Activated CD4-positive, alpha-beta T cell treated with anti-CD3 and anti-CD28 coated beads, Interleukin-2, Interleukin-6, amounts not matched to agents 100 ng/mL and 50 ng/mL, durations not matched to agents 16 hours and 8 hours (primary cell): Measurements from ENCODE around the gene NRTN.
"Not testable (repeated sequence)": the region's sequence is repeated elsewhere in the genome, so short reads cannot be mapped to it uniquely, and the experiment has no call there.

ENCODE experiments used
- DNase-seq: peaks from one replicate; pipeline ENCODE4 v3.0.0-alpha.2; 2020

NRTN gene

GRCh38 chr19:5839065-5840017, 34.5 kb downstream of the NRTN start, which contains the start of gene FUT6:
FUT6 (minus strand) TSS chr19:5839702; CDS start chr19:5832567, 7,135 bp downstream.
- DNase-seq = no peak

DNA sequence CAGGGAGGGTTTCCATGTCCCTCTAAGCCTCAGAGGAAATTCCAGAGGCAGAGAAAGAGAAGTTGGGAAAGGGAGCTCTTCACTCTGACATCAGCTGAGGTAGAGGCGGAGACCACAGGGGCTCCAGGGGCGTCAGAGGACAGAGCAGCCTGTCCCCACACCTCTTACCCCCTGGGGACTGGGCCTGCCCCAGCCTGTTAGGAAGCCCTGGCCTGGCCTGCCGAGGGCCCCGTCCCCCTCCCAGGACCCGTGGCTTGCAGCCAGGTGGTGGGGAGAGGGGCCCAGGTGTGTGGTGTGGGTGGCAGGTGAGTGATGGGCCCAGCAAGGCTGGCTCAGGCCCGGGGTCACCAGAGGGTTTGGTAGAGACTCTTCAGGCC, 36.9 kb downstream of the NRTN start:
- not testable (repeated sequence) for DNase-seq

DNA sequence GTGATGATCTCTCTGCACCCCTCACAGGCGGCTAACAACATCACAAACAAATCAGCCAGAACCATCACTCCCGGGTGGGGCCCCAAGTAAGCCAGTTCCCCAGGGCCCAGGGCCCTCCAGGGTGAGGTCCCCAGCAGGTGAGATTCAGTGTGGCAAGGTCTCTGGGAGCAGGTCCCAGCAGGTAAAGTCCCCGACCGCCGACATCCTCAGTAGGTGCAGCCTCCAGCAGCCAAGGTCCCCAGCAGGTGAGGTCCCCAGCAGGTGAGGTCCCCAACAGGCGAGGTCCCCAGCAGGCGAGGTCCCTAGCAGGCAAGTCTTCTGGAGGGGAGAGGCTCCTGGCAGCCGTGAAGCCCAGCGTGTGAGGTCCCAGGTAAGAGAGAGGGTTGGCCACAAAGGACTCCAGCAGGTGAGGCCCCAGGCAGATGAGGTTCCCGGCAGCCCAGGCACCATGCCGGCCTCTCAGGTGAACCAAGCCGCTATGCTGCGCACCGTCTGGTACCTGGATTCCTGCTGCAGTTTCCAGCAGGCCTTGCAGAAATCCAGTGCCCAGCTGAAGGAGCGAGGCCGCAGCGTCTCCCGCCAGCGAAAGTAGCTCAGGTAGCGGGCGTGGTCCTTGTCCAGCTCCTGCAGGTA, 38.5 kb downstream of the NRTN start:
- DNase-seq = no peak

- no peak for DNase-seq
Observed at GRCh38 chr19:5844456-5845433, 39.9 kb downstream of the NRTN start.

- not testable (repeated sequence) for DNase-seq
Observed at GRCh38 chr19:5847846-5848245, 43.0 kb downstream of the NRTN start.

- DNase-seq = not testable (repeated sequence)
Observed at GRCh38 chr19:5848621-5849020, 43.8 kb downstream of the NRTN start.

- DNase-seq = no peak
Observed at GRCh38 chr19:5850189-5850588, 45.3 kb downstream of the NRTN start.

DNA sequence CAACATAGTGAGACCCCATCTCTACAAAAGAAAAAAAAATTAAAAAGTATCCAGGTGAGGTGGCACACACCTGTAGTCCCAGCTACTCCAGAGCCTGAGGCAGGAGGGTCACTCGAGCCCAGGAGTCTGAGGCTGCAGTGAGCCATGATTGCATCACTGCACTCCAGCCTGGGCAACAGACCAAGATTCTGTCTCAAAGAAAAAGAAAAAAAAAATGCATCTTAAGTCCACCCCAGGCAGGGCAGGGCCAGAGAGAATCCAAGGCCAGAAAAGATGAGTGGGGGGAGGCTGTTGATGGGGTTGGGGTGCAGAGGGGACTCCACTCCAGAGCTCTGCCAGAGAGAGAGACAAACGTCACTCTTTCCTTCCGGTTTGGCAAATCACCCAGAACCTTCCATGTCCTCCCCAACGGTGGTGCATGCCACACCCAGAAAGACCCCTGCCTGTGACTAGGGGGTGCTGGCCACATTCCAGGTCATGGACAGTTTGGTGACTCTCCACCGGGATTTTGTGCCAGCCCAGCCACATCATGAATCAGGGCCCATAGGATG, 46.0 kb downstream of the NRTN start:
- no peak for DNase-seq

DNA sequence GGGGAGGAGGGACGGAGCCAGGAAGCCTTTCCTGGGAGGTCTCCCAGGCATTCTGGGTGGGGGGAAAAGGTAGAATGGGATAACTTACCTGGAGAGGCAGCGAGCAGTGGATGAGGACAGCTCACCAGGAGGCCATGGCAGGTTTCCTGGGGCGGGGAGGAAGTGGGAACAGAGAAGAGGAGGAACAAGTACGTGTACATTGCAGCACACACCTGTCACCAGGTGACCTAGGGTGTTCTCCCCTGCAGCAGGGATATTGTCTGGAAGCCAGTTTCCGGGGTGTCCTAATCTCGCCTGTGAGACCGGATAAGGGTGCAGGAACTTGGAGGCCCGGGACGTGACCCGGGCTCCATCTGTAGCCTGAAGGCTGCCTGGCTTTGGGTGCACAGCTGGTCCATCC, 46.4 kb downstream of the NRTN start, which contains the start of gene FUT3:
FUT3 (minus strand) TSS at position 148 of the 400 bp plus-strand sequence.
- DNase-seq = no peak

DNA sequence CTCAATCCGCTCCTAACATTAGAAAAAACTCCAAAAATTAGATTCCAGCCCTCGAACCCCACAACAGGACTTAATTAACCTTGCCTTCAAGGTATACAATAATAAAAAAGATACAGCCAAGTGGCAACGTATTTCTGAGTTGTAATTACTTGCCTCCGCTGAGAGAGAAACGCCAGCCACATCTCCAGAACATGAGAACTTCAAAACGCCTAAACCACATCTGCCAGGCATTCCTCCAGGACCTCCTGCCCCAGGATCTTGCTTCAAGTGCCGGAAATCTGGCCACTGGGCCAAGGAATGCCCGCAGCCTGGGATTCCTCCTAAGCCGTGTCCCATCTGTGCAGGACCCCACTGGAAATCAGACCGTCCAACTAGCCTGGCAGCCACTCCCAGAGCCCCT, 49.3 kb downstream of the NRTN start:
- DNase-seq = not testable (repeated sequence)

- not testable (repeated sequence) for DNase-seq
Observed at GRCh38 chr19:5855151-5855550, 50.3 kb downstream of the NRTN start.

GRCh38 chr19:5857203-5858081, 52.6 kb downstream of the NRTN start:
- DNase-seq = no peak

DNA sequence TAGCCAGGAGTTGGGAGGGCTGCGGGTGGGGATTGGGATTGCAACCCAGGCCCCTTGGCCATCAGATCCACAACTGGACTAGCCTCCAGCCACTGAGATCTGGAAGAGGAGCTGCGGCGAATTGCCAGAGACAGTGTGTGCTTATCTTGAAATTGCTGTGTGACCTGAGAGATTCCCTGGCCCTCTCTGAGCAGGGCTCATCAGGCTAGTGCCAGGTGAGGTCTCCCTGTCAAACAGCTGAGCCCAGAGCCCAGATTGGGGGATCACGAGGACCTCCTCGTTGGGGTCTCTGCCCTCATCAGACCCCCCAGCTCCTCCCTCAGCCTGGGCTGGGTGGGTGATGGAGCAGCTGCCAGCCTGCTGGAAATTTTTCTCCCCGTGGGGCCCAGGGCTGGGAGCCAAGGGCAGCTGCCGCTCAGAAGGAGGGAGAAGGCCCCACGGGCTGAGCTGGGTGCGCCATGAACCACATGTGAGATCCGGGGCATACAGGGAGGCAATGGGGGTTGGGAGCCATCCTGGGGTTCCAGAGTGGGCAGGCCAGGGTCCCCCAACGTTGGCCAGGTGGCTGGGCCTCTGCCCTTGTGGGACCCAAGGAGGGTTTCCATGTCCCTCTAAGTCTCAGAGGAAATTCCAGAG, 58.3 kb downstream of the NRTN start:
- no peak for DNase-seq

DNA sequence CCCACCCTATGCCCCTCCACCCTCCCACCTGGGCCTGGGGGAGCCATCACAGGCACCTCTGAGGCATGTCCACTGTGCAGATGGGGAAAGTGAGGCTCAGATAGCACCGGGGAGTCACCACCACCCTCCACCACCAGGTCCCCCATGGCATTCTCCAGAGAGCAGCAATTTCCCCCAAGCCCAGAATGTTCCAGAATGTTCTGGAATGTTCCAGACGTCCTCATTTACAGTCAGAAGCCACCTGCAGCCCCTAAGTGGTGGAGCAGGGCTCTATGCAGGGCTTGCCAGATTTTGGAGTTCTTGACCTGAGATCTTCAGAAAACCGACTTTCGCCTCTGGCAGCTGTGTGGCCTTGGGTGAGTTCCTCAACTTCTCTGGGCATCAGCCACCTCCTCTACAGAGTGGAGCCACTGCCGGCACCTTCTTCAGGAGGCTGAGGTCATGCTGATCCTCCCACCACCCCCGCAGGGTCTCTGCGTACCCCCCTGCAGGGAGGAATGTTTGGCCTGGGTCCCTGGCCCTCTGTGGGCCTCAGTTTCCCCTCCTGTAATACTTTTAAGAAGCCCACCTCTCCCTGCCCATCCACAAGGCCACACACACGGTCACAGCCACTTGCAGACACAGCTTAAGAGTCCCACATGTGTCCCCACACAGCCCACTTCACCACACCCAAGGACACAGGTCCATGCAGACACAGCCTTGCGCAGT, 59.3 kb downstream of the NRTN start:
- no peak for DNase-seq

DNA sequence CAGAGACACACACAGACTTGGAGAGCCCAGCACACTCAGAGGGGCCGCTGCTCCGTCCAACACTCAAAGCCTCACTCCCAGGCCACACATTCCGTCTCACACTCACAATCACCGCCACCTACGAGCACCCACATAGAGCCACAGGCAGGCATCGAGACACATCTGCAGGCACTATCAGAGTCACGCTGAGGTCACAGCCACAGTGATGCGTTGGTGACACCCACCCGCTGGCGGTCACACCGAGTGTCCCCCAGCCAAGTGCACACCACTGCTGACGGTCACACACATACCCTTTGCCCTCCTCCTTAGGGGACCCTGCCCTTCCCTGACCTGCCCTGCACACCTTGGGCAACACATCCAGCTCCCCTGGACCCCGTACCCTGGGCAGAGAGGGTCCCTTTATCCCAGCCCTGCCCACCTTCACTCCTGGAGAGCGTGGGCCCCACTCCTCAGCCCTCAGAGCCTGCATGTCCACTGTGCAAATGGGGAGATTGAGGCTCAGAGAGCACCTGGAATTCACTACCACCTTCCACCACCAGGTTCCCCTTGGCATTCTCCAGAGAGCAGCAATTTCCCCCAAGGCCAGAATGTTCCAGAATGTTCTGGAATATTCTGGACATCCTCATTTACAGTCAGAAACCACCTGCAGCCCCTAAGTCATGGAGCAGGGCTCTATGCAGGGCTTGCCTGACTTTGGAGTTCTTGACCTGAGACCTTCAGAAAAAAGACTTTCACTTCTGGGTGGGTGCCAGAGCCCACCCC, 60.0 kb downstream of the NRTN start:
- no peak for DNase-seq

DNA sequence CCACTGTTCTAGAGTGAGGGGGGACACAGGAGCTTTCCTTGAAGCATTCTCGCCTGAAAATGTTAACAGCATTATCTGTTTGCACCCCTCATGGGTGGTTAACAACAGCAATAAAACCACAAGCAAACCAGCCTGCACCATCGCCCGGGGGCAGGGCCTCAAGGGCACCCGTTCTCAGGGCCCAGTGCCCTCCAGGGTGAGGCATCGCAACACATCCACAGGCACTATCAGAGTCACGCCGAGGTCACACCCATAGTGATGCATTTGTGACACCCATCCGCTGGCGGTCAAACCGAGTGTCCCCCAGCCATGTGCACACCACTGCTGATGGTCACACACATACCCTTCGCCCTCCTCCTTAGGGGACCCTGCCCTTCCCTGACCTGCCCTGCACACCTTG, 60.9 kb downstream of the NRTN start:
- DNase-seq = no peak

GRCh38 chr19:5867201-5868136, 62.6 kb downstream of the NRTN start:
- no peak for DNase-seq

DNA sequence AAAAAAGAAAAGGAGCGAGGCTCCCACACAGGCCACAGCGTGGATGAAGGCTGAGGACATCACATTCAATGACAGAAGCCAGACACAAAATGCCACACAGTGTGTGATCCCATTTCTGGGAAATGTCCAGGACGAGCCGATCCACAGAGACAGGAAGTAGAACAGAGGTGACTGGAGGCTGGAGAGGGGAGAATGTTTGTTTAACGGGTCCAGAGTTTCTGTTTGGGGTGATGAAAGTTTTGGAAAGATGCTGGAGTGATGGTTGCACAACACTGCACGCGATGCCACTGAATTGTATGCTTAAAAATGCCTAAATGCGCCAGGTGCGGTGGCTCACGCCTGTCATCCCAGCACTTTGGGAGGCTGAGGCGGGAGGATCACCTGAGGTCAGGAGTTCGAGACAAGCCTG, 66.1 kb downstream of the NRTN start:
- no peak for DNase-seq
